Measurements from ENCODE around the gene MED25. TPM values are rescaled to one million over a fixed set of nuclear protein-coding genes. Genes with fewer than 3 reads are reported as not detected.

Gene MED25
- total RNA-seq, 1 donor from 2014 or later, result 34.5 TPM

DNA sequence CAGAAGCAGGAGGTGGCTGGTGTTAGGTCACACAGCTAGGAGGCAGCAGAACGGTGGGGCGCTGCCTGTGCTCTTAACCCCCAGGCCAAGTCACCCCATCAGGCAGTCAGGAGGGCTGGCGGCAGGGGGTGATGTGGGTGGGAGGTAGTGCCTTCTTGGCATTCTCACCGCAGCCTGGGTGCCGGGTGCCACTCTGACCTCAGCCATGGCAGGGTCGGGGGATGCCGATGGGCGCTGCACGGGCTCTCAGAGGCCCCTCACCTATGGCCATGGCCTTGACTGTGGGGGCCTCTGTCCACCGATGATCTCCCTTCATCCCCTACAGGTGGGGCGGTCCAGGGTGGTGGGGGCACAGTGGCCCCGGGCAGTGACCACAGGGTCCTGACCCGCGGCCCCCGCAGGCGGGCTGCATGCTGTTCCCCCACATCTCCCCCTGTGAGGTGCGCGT lies 38.5 kb downstream of the MED25 start:
- Histone ChIP-seq H3K27me3 (ENCODE audit: control insufficient read depth, insufficient read depth, low read length) (no peaks in the 10 kb centered on the region), H3K4me3 (ENCODE audit: low read depth, low read length) (no peak overlapping the region), H3K36me3 (ENCODE audit: control insufficient read depth, insufficient read depth, low read length) (peaks cover 14% of the 10 kb centered on the region)
- TF ChIP-seq CTCF (IDR thresholded peaks at IDR 0.05; ENCODE audit: insufficient read depth, low read length, poor library complexity, severe bottlenecking), result no peak
- DNase-seq (ENCODE audit: low read depth), result no peak

DNA sequence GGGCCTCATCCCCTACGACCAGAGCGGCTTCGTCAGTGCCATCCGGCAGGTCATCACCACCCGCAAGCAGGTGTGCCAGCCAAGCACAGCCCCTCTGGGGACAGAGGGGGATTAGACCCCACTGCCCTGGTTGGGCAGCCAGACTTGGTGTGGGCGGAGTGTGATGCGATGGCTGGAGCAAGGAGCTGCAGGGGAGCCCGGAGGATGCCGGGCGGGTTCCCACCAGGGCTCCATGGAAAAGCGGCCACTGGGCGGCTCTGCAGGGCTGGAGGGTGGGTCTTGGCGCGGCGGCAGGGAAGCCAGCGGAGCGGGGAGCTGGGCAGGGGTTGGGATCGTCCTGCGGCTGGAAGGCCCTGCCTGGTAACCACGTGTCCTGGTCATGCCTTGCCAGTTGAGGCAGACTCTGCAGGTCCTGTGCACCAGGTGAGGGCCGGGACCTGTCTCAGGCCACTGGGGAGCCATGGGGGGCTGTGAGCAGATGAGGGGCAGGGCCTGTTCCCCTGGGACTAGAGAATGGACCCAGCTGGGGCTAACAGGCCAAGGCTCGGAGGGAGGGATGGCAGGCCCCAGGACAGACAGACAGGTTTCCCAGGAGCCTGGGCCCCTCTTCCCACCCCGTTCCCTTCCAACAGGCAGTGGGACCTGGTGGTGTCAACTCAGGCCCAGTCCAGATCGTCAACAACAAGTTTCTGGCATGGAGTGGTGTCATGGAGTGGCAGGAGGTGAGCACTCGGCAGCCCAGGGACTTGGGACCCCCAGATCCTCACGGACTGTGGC lies 39.2 kb downstream of the MED25 start:
- Histone ChIP-seq H3K27me3 (ENCODE audit: control insufficient read depth, insufficient read depth, low read length) (no peaks in the 10 kb centered on the region), H3K4me3 (ENCODE audit: low read depth, low read length) (no peak overlapping the region), H3K36me3 (ENCODE audit: control insufficient read depth, insufficient read depth, low read length) (peaks cover 14% of the 10 kb centered on the region)
- DNase-seq (ENCODE audit: low read depth), result no peak
- no peak for TF ChIP-seq CTCF (IDR thresholded peaks at IDR 0.05; ENCODE audit: insufficient read depth, low read length, poor library complexity, severe bottlenecking)

DNA sequence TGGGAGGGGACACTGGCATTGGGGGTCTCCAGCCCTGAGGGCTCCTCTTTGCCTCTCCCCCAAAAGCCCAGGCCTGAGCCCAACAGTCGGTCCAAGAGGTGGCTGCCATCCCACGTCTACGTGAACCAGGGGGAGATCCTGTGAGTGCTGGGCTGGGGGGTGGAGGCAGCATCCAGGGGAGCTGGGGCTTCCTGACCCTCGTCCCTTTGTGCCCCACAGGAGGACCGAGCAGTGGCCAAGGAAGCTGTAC lies 39.7 kb downstream of the MED25 start:
- no peak for TF ChIP-seq CTCF (IDR thresholded peaks at IDR 0.05; ENCODE audit: insufficient read depth, low read length, poor library complexity, severe bottlenecking)
- no peak overlapping the region for H3K4me3 ChIP-seq (ENCODE audit: low read depth, low read length)
- H3K27me3 ChIP-seq (ENCODE audit: control insufficient read depth, insufficient read depth, low read length), result no peaks in the 10 kb centered on the region
- DNase-seq (ENCODE audit: low read depth), result no peak
- peaks cover 14% of the 10 kb centered on the region for H3K36me3 ChIP-seq (ENCODE audit: control insufficient read depth, insufficient read depth, low read length)

- Histone ChIP-seq H3K4me3 (ENCODE audit: low read depth, low read length) (no peak overlapping the region), H3K36me3 (ENCODE audit: control insufficient read depth, insufficient read depth, low read length) (peaks cover 14% of the 10 kb centered on the region), H3K27me3 (ENCODE audit: control insufficient read depth, insufficient read depth, low read length) (no peaks in the 10 kb centered on the region)
- no peak for TF ChIP-seq CTCF (IDR thresholded peaks at IDR 0.05; ENCODE audit: insufficient read depth, low read length, poor library complexity, severe bottlenecking)
- no peak for DNase-seq (ENCODE audit: low read depth)
Observed at GRCh38 chr19:49858088-49858985, 40.2 kb downstream of the MED25 start.

GRCh38 chr19:49859682-49860335 lies 41.7 kb downstream of the MED25 start:
- H3K36me3 ChIP-seq (ENCODE audit: control insufficient read depth, insufficient read depth, low read length), result peaks cover 15% of the 10 kb centered on the region
- no peak for DNase-seq (ENCODE audit: low read depth)
- no peak for TF ChIP-seq CTCF (IDR thresholded peaks at IDR 0.05; ENCODE audit: insufficient read depth, low read length, poor library complexity, severe bottlenecking)
- H3K27me3 ChIP-seq (ENCODE audit: control insufficient read depth, insufficient read depth, low read length), result no peaks in the 10 kb centered on the region
- no peak overlapping the region for H3K4me3 ChIP-seq (ENCODE audit: low read depth, low read length)

Measured in kidney epithelial cell (primary cell).